ENCODE results near the gene CCL11. TPM values are rescaled to one million over a fixed set of nuclear protein-coding genes. Genes with fewer than 3 reads are reported as not detected.

Gene CCL11
- total and polyA plus RNA-seq, 3 experiments from 2014 or later, result not detected

GRCh38 chr17:34246446-34246845, 39.1 kb upstream of the CCL11 start:
- DNase-seq, result no peak
- no peaks in the 10 kb centered on the region for H3K36me3 ChIP-seq (ENCODE audit: insufficient read depth, low read length)
- Mint-ChIP-seq H3K4me1 (no peaks in the 10 kb centered on the region), H3K36me3 (no peaks in the 10 kb centered on the region), H3K9me3 (no peaks in the 10 kb centered on the region), H3K27me3 (peaks cover 3 to 8% of the 10 kb centered on the region in 2 donors), H3K4me3 (no peak overlapping the region), H3K27ac (no peak overlapping the region)
- H3K9me3 ChIP-seq (ENCODE audit: low read length), result no peaks in the 10 kb centered on the region
- ChIA-PET POLR2A (no interaction called here), CTCF (no interaction called here)
- H3K27ac ChIP-seq (ENCODE audit: low read depth, low read length), result no peak overlapping the region
- no peak overlapping the region for H3K4me3 ChIP-seq (ENCODE audit: low read length)
- H3K27me3 ChIP-seq (ENCODE audit: insufficient read depth, low read length, poor library complexity, severe bottlenecking), result no peaks in the 10 kb centered on the region
- H3K4me1 ChIP-seq (ENCODE audit: insufficient read depth, low read length), result no peaks in the 10 kb centered on the region

- Mint-ChIP-seq H3K4me1 (no peaks in the 10 kb centered on the region), H3K27ac (no peak overlapping the region), H3K4me3 (no peak overlapping the region), H3K27me3 (peaks cover 3 to 12% of the 10 kb centered on the region in 2 donors), H3K36me3 (no peaks in the 10 kb centered on the region), H3K9me3 (no peaks in the 10 kb centered on the region)
- POLR2A ChIA-PET, result no interaction called here
- no peak for DNase-seq
- H3K4me3 ChIP-seq (ENCODE audit: low read length), result no peak overlapping the region
- no peaks in the 10 kb centered on the region for H3K9me3 ChIP-seq (ENCODE audit: low read length)
- CTCF ChIA-PET, result no interaction called here
- no peaks in the 10 kb centered on the region for H3K27me3 ChIP-seq (ENCODE audit: insufficient read depth, low read length, poor library complexity, severe bottlenecking)
- H3K36me3 ChIP-seq (ENCODE audit: insufficient read depth, low read length), result no peaks in the 10 kb centered on the region
- H3K4me1 ChIP-seq (ENCODE audit: insufficient read depth, low read length), result no peaks in the 10 kb centered on the region
- H3K27ac ChIP-seq (ENCODE audit: low read depth, low read length), result no peak overlapping the region
Observed at GRCh38 chr17:34246881-34247280, 38.7 kb upstream of the CCL11 start.

DNA sequence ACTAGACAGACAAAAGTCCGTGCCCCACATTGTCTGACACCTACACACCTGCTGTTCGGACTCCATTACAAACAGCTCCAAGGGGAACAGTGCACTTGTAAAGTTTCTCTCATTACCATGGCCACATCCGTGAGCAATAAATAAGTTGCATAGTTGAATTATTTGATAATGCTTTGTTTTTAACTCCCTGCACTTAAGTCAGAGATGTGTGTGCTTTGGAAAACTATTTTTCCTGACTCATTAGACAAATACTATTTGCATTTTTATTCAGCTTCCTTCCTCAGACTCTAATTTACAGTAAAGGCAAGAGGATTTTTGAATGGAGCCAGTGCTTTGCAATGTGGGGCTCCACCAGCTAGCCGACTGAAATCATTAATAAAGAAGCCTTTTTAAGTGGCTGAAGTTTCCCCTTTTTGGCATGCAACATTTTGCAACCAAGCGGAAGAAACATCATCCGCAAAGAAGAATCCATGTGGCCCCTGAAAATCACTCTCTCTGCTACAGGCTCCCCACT, 37.0 kb upstream of the CCL11 start:
- Mint-ChIP-seq H3K4me1 (no peaks in the 10 kb centered on the region), H3K27ac (no peak overlapping the region), H3K36me3 (no peaks in the 10 kb centered on the region), H3K27me3 (peaks cover 3 to 26% of the 10 kb centered on the region in 2 donors), H3K9me3 (no peaks in the 10 kb centered on the region), H3K4me3 (no peak overlapping the region)
- Histone ChIP-seq H3K27me3 (ENCODE audit: insufficient read depth, low read length, poor library complexity, severe bottlenecking) (no peaks in the 10 kb centered on the region), H3K9me3 (ENCODE audit: low read length) (no peaks in the 10 kb centered on the region), H3K4me1 (ENCODE audit: insufficient read depth, low read length) (no peaks in the 10 kb centered on the region), H3K27ac (ENCODE audit: low read depth, low read length) (no peak overlapping the region), H3K4me3 (ENCODE audit: low read length) (no peak overlapping the region), H3K36me3 (ENCODE audit: insufficient read depth, low read length) (no peaks in the 10 kb centered on the region)
- POLR2A ChIA-PET, result no interaction called here
- DNase-seq, result no peak
- CTCF ChIA-PET, result no interaction called here

- no peak overlapping the region for H3K4me3 ChIP-seq (ENCODE audit: low read length)
- H3K9me3 ChIP-seq (ENCODE audit: low read length), result no peaks in the 10 kb centered on the region
- no peak for DNase-seq
- no peaks in the 10 kb centered on the region for H3K9me3 Mint-ChIP-seq
- no peaks in the 10 kb centered on the region for H3K36me3 Mint-ChIP-seq
- no peaks in the 10 kb centered on the region for H3K4me1 ChIP-seq (ENCODE audit: insufficient read depth, low read length)
- H3K27me3 ChIP-seq (ENCODE audit: insufficient read depth, low read length, poor library complexity, severe bottlenecking), result no peaks in the 10 kb centered on the region
- no peaks in the 10 kb centered on the region for H3K36me3 ChIP-seq (ENCODE audit: insufficient read depth, low read length)
- CTCF ChIA-PET, result no interaction called here
- no peaks in the 10 kb centered on the region for H3K4me1 Mint-ChIP-seq
- peaks cover 6 to 31% of the 10 kb centered on the region in 2 donors for H3K27me3 Mint-ChIP-seq
- no peak overlapping the region for H3K27ac Mint-ChIP-seq
- no peak overlapping the region for H3K27ac ChIP-seq (ENCODE audit: low read depth, low read length)
- POLR2A ChIA-PET, result no interaction called here
- no peak overlapping the region for H3K4me3 Mint-ChIP-seq
Observed at GRCh38 chr17:34249061-34249460, 36.5 kb upstream of the CCL11 start.

GRCh38 chr17:34249478-34249877, 36.1 kb upstream of the CCL11 start:
- POLR2A ChIA-PET, result no interaction called here
- no peak overlapping the region for H3K27ac Mint-ChIP-seq
- peaks cover 9 to 35% of the 10 kb centered on the region in 2 donors for H3K27me3 Mint-ChIP-seq
- CTCF ChIA-PET, result no interaction called here
- Histone ChIP-seq H3K9me3 (ENCODE audit: low read length) (no peaks in the 10 kb centered on the region), H3K27ac (ENCODE audit: low read depth, low read length) (no peak overlapping the region), H3K4me1 (ENCODE audit: insufficient read depth, low read length) (no peaks in the 10 kb centered on the region), H3K4me3 (ENCODE audit: low read length) (no peak overlapping the region), H3K27me3 (ENCODE audit: insufficient read depth, low read length, poor library complexity, severe bottlenecking) (no peaks in the 10 kb centered on the region), H3K36me3 (ENCODE audit: insufficient read depth, low read length) (no peaks in the 10 kb centered on the region)
- H3K4me1 Mint-ChIP-seq, result no peaks in the 10 kb centered on the region
- DNase-seq, result no peak
- H3K36me3 Mint-ChIP-seq, result no peaks in the 10 kb centered on the region
- no peak overlapping the region for H3K4me3 Mint-ChIP-seq
- no peaks in the 10 kb centered on the region for H3K9me3 Mint-ChIP-seq

GRCh38 chr17:34251186-34251585, 34.4 kb upstream of the CCL11 start:
- no peak for DNase-seq
- no peaks in the 10 kb centered on the region for H3K9me3 ChIP-seq (ENCODE audit: low read length)
- no peaks in the 10 kb centered on the region for H3K4me1 ChIP-seq (ENCODE audit: insufficient read depth, low read length)
- no peaks in the 10 kb centered on the region for H3K27me3 ChIP-seq (ENCODE audit: insufficient read depth, low read length, poor library complexity, severe bottlenecking)
- H3K27ac ChIP-seq (ENCODE audit: low read depth, low read length), result no peak overlapping the region
- Mint-ChIP-seq H3K27ac (no peak overlapping the region), H3K4me1 (peaks cover 0 to 3% (median 0%) of the 10 kb centered on the region in 3 donors), H3K36me3 (no peaks in the 10 kb centered on the region), H3K9me3 (no peaks in the 10 kb centered on the region), H3K4me3 (no peak overlapping the region), H3K27me3 (peaks cover 15 to 48% of the 10 kb centered on the region in 2 donors)
- POLR2A ChIA-PET, result no interaction called here
- CTCF ChIA-PET, result no interaction called here
- no peak overlapping the region for H3K4me3 ChIP-seq (ENCODE audit: low read length)
- H3K36me3 ChIP-seq (ENCODE audit: insufficient read depth, low read length), result no peaks in the 10 kb centered on the region

DNA sequence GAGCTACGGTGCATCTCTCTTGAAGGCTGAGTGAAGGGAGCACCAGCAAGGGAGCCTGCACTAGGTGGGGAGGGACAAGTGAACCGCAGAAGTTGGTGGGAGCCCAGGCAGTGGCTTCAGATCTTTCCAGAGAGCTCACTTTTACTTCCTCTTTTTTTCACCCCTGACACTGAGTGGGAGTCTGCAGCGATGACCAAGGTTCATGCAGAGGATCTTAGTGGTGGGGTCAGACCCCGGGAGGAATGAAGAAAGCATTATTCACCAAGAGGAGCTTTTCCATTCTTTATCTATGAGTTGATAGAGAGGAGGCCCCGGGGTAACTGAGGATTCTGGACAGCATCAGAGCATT, 33.5 kb upstream of the CCL11 start:
- H3K4me1 ChIP-seq (ENCODE audit: insufficient read depth, low read length), result no peaks in the 10 kb centered on the region
- peaks cover 13 to 53% of the 10 kb centered on the region in 2 donors for H3K27me3 Mint-ChIP-seq
- H3K27ac Mint-ChIP-seq, result no peak overlapping the region
- H3K4me1 Mint-ChIP-seq, result peaks cover 0 to 3% (median 0%) of the 10 kb centered on the region in 3 donors
- POLR2A ChIA-PET, result no interaction called here
- H3K4me3 Mint-ChIP-seq, result no peak overlapping the region
- no peaks in the 10 kb centered on the region for H3K36me3 ChIP-seq (ENCODE audit: insufficient read depth, low read length)
- no peak overlapping the region for H3K4me3 ChIP-seq (ENCODE audit: low read length)
- no peak for DNase-seq
- H3K27me3 ChIP-seq (ENCODE audit: insufficient read depth, low read length, poor library complexity, severe bottlenecking), result no peaks in the 10 kb centered on the region
- H3K27ac ChIP-seq (ENCODE audit: low read depth, low read length), result no peak overlapping the region
- CTCF ChIA-PET, result no interaction called here
- H3K9me3 Mint-ChIP-seq, result no peaks in the 10 kb centered on the region
- H3K9me3 ChIP-seq (ENCODE audit: low read length), result no peaks in the 10 kb centered on the region
- H3K36me3 Mint-ChIP-seq, result no peaks in the 10 kb centered on the region

DNA sequence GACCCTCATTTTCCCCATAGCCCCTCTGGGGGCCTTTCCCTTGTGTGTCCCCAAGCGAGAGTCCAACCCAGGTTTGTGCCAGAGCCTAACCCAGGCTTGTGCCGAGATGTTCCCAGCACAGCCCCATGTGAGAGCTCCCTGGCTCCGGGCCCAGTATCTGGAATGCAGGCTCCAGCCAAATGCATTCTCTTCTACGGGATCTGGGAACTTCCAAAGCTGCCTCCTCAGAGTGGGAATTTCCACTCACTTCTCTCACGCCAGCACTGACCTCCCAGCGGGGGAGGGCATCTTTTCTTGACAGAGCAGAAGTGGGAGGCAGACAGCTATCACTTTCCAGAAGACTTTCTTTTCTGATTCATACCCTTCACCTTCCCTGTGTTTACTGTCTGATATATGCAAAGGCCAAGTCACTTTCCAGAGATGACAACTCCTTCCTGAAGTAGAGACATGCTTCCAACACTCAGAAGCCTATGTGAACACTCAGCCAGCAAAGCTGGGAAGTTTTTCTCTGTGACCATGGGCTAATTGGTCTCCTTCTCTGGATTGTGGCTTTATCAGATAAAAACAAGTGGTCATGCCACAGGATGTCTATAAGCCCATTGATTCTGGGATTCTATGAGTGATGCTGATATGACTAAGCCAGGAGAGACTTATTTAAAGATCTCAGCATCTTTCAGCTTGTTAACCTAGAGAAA, 33.0 kb upstream of the CCL11 start:
- CTCF ChIA-PET, result no interaction called here
- no peak for DNase-seq
- Histone ChIP-seq H3K4me3 (ENCODE audit: low read length) (no peak overlapping the region), H3K36me3 (ENCODE audit: insufficient read depth, low read length) (no peaks in the 10 kb centered on the region), H3K27me3 (ENCODE audit: insufficient read depth, low read length, poor library complexity, severe bottlenecking) (no peaks in the 10 kb centered on the region), H3K27ac (ENCODE audit: low read depth, low read length) (no peak overlapping the region), H3K4me1 (ENCODE audit: insufficient read depth, low read length) (no peaks in the 10 kb centered on the region), H3K9me3 (ENCODE audit: low read length) (no peaks in the 10 kb centered on the region)
- POLR2A ChIA-PET, result no interaction called here
- no peak overlapping the region for H3K4me3 Mint-ChIP-seq
- H3K4me1 Mint-ChIP-seq, result peaks cover 0 to 3% (median 0%) of the 10 kb centered on the region in 3 donors
- H3K27me3 Mint-ChIP-seq, result peaks cover 13 to 58% of the 10 kb centered on the region in 2 donors
- no peak overlapping the region for H3K27ac Mint-ChIP-seq
- H3K9me3 Mint-ChIP-seq, result no peaks in the 10 kb centered on the region
- H3K36me3 Mint-ChIP-seq, result no peaks in the 10 kb centered on the region

Measured in CD8-positive, alpha-beta memory T cell (primary cell).